Measurements from ENCODE around the gene RBFOX2. TPM values are rescaled to one million over a fixed set of nuclear protein-coding genes. Genes with fewer than 3 reads are reported as not detected.

RBFOX2 gene
- total and polyA plus RNA-seq, 10 of the 15 experiments (the other 5 are each of a cell fraction or from before 2014, with no cell fraction given) = 0.01 to 2.7 (median 0.17) TPM; not detected in 4

DNA sequence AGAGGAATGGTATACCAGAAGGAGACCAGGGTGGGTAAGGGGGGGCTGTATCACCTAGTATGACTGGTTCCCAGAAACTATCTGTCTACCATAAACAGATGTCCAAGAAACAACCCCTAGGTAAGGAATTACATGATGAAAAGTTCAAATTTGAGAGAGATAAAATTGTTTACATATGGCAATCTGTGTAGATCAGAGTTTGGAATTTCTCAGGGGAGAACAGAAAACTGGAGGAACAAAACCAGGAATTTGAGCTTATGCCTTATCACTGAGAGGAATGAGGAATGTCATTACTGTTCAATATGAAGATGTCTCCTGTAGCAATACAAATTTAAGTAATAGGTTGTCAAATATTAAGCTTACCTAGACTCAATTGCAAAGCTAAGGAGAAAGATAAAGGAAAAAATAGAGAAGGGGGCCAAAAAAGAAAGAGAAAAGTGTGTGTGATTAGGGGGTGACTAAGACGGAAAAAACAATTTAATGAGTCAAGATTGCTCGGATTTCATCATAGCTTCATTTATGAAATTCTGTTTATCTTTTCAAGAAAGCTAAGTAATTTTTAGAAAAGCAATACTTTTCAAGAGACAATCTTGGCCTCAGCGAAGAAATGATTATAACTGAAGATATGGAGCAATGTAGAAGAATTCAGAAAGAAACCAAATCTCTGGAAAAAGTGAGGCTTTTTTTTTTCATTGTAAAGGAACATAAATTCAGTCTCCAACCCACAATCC lies 193.2 kb downstream of the RBFOX2 start:
- Histone ChIP-seq H3K4me2 (ENCODE audit: control insufficient read depth, insufficient read depth) (no peak overlapping the region; the same call in 1 of the 2 replicates), H3K27ac (ENCODE audit: control insufficient read depth, insufficient read depth) (no peak overlapping the region), H3K36me3 (ENCODE audit: control insufficient read depth in 2 of 2, insufficient read depth in 2 of 2, low read length in 1 of 2) (no peaks in the 10 kb centered on the region), H3K79me2 (ENCODE audit: control insufficient read depth, insufficient read depth, low read length) (no peaks in the 10 kb centered on the region), H3K4me3 (no peak overlapping the region), H2AFZ (ENCODE audit: control insufficient read depth, low read depth, low read length) (no peak overlapping the region), H3K9ac (ENCODE audit: control insufficient read depth, insufficient read depth, low read length) (no peak overlapping the region), H3K9me3 (replicated peaks; ENCODE audit: control insufficient read depth, insufficient read depth, low read length) (no peaks in the 10 kb centered on the region), H3K4me1 (ENCODE audit: control insufficient read depth, insufficient read depth, low read length) (no peaks in the 10 kb centered on the region), H4K20me1 (ENCODE audit: control insufficient read depth, insufficient read depth) (no peaks in the 10 kb centered on the region), H3K27me3 (replicated peaks in 1 of 2; ENCODE audit: control insufficient read depth in 2 of 2, insufficient read depth in 2 of 2, low read length in 1 of 2) (peaks cover 0 to 3% of the 10 kb centered on the region in 2 experiments; a peak in 1 of 4 replicates)
- SMC1A ChIA-PET (ENCODE audit: uncharacterized antibody, unreplicated experiment) = interaction anchor here (0.9 kb wide), 1 partner anchor 205 kb away, joined by 3 read pairs; no protein-coding TSS in a partner anchor
- CTCF ChIA-PET = interaction anchor here (1.0 kb wide), 1 partner anchor 11 kb away, joined by 4 read pairs; no protein-coding TSS in a partner anchor
- RAD21 ChIA-PET (ENCODE audit: unreplicated experiment) = no interaction called here
- POLR2A ChIA-PET = no interaction called here
- ATAC-seq (no peak), DNase-seq (ENCODE audit: low read depth, low spot score) (no peak), FAIRE-seq (no peak)
- WGBS (ENCODE audit: insufficient coverage, insufficient replicate concordance, low lambda C conversion rate, missing lambda C conversion rate) = 5% methylated on average over 3 of the region's 3 CpGs
- TF ChIP-seq, protein P1, sequence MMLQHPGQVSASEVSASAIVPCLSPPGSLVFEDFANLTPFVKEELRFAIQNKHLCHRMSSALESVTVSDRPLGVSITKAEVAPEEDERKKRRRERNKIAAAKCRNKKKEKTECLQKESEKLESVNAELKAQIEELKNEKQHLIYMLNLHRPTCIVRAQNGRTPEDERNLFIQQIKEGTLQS (IDR thresholded peaks at IDR 0.05; ENCODE audit: borderline replicate concordance, extremely low read depth, low read depth, low read length) = no peak
- TF ChIP-seq YY1 (IDR thresholded peaks at IDR 0.05; ENCODE audit: low read depth, low read length) (no peak), RAD21 (IDR thresholded peaks at IDR 0.05; ENCODE audit: insufficient read depth, low read depth, low read length) (no peak), NFYB (IDR thresholded peaks at IDR 0.05; ENCODE audit: insufficient read depth, low read depth, low read length) (no peak), EGR1 (IDR thresholded peaks at IDR 0.05; ENCODE audit: borderline replicate concordance in 1 of 2, low read depth in 2 of 2, low read length in 2 of 2) (no peak), STAT1 (conservative IDR thresholded peaks at IDR 0.05) (no peak)
- intact Hi-C loops (cut with micrococcal nuclease; ENCODE audit: unreplicated experiment) (loop anchor here (5.0 kb wide), 1 partner anchor 208 kb away; no protein-coding TSS in a partner anchor), in situ Hi-C loops (cut with MboI) (no loop called here)
- no TSS peak for BruUV-seq (replicated peaks)

Measured in GM12878 (cell line).